Activated CD8-positive, alpha-beta memory T cell treated with anti-CD3 and anti-CD28 coated beads, Interleukin-2, amount 50 U/mL, for 4 hours (primary cell): Measurements from ENCODE around the gene GPS1.

Experiments used
- DNase-seq: peaks from one replicate; pipeline ENCODE4 v3.0.0-alpha.2; 2020

GPS1 gene

GRCh38 chr17:82092628-82092994 lies 40.9 kb downstream of the GPS1 start:
- no peak for DNase-seq

GRCh38 chr17:82092995-82093751 lies 41.5 kb downstream of the GPS1 start:
- DNase-seq: no peak

DNA sequence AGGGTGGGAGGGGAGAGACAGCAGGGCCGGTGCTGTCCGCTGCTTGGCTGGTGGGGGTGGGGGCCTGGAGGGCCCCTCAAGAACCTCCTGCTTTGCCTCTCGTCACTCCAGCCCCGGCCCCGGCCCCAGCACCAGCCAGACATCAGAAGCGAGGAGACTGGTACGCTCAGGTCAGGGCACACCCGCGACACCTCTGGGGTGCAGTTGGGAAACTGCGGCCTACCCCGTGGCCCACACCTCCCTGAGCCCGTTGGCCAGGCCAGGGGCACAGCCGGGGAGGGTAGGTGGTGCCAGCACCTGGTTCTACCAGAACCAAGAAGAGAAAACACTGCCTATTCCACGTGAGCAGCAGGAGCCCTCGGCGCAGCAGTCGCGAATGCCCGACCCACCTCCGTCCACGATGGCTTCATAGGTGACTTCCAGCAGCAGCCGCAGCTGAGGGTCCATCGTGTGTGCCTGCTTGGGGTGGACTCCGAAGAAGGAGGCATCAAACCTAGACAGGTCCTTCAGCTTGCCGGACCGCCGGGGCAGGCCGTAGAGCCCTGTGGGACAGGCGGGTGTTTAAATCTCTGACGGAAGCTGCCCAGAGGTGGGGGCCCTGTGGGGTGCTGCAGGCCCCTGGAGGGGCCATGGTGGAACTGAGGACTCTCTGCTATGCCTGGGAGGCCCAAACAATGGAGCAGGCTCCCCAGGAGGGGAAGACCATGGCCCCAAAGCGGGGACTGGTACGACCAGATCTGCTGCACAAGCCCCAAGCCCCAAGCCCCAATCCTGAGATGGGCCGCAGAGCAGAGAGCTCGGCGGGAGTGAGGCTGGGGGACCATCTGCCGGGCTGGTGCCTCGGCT lies 43.5 kb downstream of the GPS1 start:
- DNase-seq: no peak

DNA sequence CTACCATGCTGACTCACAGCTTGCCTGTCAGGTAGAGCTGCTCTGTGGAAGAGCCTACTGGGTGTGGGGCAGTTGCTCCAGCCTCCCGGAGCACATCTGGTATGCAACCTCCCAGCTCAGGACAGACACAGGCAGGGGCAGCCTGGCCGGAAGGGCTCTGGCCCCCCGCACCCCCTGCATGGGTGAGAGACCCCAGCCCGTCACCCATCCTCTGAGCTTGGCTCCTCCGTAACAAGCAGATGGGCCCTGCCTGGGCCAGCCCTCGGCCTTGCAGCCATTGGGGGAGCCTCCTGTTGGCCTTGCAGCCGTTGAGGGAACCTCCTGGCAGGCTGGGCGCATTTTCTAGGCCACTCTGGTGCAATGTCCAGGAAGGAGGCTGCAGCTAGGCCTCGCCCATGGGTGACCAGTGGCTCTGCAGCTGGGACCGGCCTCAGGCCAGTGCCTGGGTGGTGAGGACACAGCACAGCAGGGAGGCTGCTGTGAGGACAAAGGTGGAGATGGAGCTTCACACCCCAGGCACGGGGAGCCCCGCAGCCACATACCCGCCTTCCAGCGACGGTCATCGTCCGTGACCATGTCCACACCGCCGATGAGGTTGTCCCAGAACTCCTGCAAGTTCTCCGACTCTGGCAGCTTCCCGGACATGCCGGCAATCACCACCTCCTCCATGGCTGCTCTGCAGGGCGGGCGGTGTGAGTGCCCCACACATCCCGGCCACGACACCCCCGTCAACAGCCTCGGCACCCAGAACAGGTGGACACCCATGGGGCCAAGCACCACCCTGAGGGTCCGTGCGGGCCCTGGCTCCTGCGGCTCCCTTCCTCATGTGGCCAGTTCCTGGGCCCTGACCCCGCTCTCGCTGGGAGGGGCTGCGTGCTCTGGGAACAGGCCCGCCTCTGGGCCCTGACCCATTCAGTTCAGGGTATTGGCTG lies 44.3 kb downstream of the GPS1 start:
- no peak for DNase-seq

GRCh38 chr17:82096709-82097183 lies 45.0 kb downstream of the GPS1 start:
- no peak for DNase-seq

GRCh38 chr17:82097184-82097918 lies 45.7 kb downstream of the GPS1 start:
- DNase-seq: peak; percentile 40

- DNase-seq: no peak
These were observed 46.1 kb downstream of the GPS1 start for GRCh38 chr17:82097919-82098168.

GRCh38 chr17:82098169-82098938 lies 46.7 kb downstream of the GPS1 start, which contains the start of gene FASN:
Gene FASN, minus strand, starts transcription at chr17:82098236. Its CDS starts 1,791 bp downstream, at chr17:82096445.
- peak; percentile 94 for DNase-seq

DNA sequence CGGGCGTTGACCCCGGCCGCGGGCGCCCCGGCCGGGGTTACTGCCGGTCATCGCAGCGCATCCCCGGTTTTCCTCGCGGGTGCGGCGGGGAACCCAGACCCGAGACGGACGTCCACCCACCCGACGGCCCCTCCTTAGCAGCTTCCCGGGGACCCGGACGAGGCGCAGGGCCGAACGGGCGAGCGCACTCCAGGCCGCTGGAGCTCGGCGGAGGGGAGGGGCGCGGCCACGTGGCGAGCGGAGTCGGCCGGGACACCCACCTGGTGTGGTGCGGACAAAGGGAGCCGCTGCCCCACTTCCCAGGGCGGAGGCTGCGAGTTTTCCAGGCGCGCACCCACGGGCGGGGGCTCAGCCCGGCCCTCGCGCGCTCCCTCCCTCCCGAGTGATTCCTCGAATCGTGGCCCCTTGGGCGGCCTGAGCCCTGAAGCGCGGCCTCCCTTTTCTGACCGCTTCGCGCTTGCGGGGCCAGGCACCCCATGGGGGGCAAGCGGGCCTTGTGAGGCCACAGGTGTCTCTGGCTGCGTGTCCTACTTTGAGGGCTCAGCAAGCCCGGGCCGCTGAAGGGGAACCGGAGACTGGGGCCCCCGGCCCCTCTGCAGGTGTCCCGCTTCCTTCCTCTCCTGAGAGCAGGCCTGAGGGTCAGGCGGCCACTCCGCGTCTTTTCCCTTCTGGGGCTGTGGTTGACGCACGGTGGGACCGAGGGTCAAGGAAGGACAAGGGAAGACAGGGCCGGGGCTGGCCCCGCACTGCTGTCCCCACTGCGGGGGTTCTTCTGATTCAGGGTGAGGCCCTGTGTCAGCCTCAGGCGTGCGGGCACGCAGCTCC lies 47.5 kb downstream of the GPS1 start:
- DNase-seq: no peak

- DNase-seq: no peak
These were observed 49.0 kb downstream of the GPS1 start for GRCh38 chr17:82100502-82101298.

DNA sequence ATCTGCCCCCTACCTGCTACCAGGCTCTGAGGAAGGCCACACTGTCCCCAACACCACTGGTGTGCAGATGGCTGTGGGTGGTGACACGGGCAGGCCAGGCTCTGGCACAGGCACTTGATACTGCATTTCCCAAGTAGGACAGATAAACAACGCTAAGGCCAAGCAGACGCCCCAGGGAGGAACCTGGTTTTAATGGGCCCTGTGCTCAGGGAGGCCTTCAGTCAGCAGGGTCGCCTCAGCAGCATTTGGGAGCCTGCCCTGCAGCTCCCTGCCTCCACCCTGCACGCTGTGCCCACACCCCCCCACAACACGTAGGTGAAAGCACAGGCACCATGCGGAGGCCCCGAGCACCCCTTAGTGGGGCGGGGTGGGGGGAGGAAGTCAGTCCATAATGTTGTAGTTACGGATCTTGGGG lies 49.6 kb downstream of the GPS1 start:
- no peak for DNase-seq

- DNase-seq: no peak
These were observed 50.3 kb downstream of the GPS1 start for GRCh38 chr17:82101767-82102679.

DNA sequence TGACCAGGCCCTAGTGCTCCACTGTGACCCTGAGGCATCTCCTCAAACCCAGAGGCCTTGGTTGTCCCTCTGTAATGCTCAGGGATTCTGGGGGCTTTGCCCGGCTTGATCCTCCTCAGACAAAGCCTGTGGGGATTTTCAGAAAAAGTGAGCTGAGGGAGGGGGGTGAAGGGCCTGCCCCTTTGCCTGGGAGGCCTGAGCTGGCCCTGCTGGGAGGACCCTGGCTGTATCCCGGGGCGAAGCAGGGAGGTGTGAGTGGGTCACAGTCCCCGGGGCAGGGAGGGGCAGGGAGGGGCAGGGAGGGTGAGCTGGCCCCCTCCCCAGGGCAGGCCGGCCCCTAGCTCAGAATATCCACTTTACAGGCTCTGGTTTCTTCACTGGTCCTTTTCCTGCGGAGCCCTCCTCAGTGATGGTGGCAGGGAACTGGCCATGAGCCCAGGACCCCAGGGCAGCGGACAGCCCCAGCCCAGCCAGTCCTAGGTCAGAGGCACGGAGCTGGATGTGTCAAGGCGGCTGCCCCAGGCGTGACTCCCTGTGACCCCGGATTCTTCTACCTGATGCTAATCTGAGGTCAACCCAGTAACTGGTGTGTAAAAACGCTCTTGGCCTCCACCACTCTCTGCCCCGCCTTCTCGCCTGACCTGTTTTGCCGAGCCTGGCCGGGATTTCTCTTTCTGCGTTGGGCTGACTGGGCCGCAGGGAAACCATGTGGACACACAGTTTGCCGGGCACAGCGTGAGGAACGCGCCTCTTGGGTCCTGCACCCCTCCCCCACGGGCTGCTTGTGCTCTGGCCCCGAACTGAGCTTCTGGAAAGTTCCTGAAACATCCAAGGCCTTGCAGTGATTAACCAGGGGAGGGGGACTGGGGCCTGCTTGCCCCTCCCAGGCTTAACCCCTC lies 52.1 kb downstream of the GPS1 start:
- DNase-seq: no peak

GRCh38 chr17:82104797-82105416 lies 53.2 kb downstream of the GPS1 start:
- DNase-seq: no peak

DNA sequence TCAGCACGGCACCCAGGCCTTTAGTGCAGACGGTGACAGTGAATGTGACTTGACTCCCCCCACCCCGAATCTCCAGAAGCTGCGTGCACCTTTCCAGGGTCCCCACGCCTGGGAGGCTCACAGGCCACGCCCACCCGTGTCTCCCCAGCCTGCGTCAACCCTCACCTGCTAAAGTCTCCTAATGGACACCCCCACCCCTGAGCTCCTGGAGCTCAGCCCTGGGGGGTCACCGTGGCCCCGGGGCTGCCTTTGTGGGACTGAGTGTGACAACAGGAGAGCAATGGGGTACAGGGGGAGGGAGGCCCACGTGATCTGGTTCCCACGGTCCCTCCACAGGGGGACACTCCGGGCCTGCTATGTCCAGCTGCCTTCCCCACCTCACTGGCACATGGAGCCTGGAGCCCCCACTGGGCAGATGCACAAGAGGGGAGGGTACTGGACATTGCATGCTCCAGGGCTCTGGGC lies 53.8 kb downstream of the GPS1 start:
- no peak for DNase-seq

GRCh38 chr17:82105882-82106687 lies 54.4 kb downstream of the GPS1 start:
- peak; percentile 50 for DNase-seq
